Neural progenitor cell (in vitro differentiated cells): Measurements from ENCODE around the gene COIL. TPM values are rescaled to one million over a fixed set of nuclear protein-coding genes. Genes with fewer than 3 reads are reported as not detected.

Experiments used
- DNase-seq: peaks from one replicate; pipeline ENCODE4 v3.0.0-alpha.2; 2016; ENCODE audit warnings: low spot score
- H2AFZ ChIP-seq: fragments of 200-600 bp; sonication (generic); replicated peaks from 2 replicates; pipeline ENCODE4 v1.6.1; 2016; ENCODE audit warnings: antibody characterized with exemption
- H3F3A ChIP-seq: fragments of 200-600 bp; sonication (generic); 2 replicates; pipeline ENCODE4 v1.6.1; 2016; ENCODE audit warnings: antibody characterized with exemption, low read depth
- H3K27ac ChIP-seq: fragments of 200-600 bp; sonication (generic); 2 replicates; pipeline ENCODE4 v1.5.1; 2016; ENCODE audit warnings: mild to moderate bottlenecking
- H3K27me3 ChIP-seq: fragments of 200-600 bp; sonication (generic); 2 replicates; pipeline ENCODE4 v1.6.1; 2016; ENCODE audit warnings: mild to moderate bottlenecking, moderate library complexity
- H3K36me3 ChIP-seq: fragments of 200-600 bp; sonication (generic); 2 replicates; pipeline ENCODE4 v1.5.1; 2016
- H3K4me1 ChIP-seq: fragments of 200-600 bp; sonication (generic); 2 replicates; pipeline ENCODE4 v1.6.1; 2016; ENCODE audit warnings: mixed run types
- H3K4me2 ChIP-seq: fragments of 200-600 bp; sonication (generic); 2 replicates; pipeline ENCODE4 v1.6.1; 2016
- H3K4me3 ChIP-seq: fragments of 200-600 bp; sonication (generic); 2 replicates; pipeline ENCODE4 v1.5.1; 2016
- H3K79me2 ChIP-seq: fragments of 200-600 bp; sonication (generic); 2 replicates; pipeline ENCODE4 v1.6.1; 2016; ENCODE audit warnings: low read depth
- H3K9ac ChIP-seq: fragments of 200-600 bp; sonication (generic); 2 replicates; pipeline ENCODE4 v1.6.1; 2016
- H3K9me3 ChIP-seq: fragments of 200-600 bp; sonication (generic); 2 replicates; pipeline ENCODE4 v1.5.1; 2016; ENCODE audit warnings: low read depth
- H4K20me1 ChIP-seq: fragments of 200-600 bp; sonication (generic); 2 replicates; pipeline ENCODE4 v1.6.1; 2016; ENCODE audit warnings: low read depth
- H3K27ac Mint-ChIP-seq: 3 replicates; pipeline ENCODE4 v1.8.0; 2021; ENCODE audit warnings: mixed read lengths
- H3K27me3 Mint-ChIP-seq: 2 replicates; pipeline ENCODE4 v1.8.0; 2022; ENCODE audit warnings: low read depth, mild to moderate bottlenecking, inconsistent platforms, moderate library complexity, mixed read lengths; ENCODE audit not compliant: insufficient read depth
- H3K36me3 Mint-ChIP-seq: 3 replicates; pipeline ENCODE4 v1.8.0; 2021; ENCODE audit warnings: mixed read lengths
- H3K4me1 Mint-ChIP-seq: 3 replicates; pipeline ENCODE4 v1.8.0; 2021; ENCODE audit warnings: mixed read lengths
- H3K4me3 Mint-ChIP-seq: 3 replicates; pipeline ENCODE4 v1.8.0; 2021; ENCODE audit warnings: mild to moderate bottlenecking, moderate library complexity, mixed read lengths
- H3K9me3 Mint-ChIP-seq: 3 replicates; pipeline ENCODE4 v1.8.0; 2020; ENCODE audit warnings: mixed read lengths
- EZH2 ChIP-seq: fragments of 200-600 bp; sonication (generic); IDR thresholded peaks from 2 replicates; pipeline ENCODE4 v1.6.1; 2017; ENCODE audit warnings: antibody characterized with exemption, mild to moderate bottlenecking, moderate library complexity
- EZH2phosphoT487 ChIP-seq: fragments of 200-600 bp; sonication (generic); IDR thresholded peaks from 2 replicates; pipeline ENCODE4 v1.6.1; 2017; ENCODE audit warnings: antibody characterized with exemption
- total RNA-seq: library from RNA; depleted of rRNA; stranded (reverse); fragments of >200 nt; gene quantifications from 2 replicates; pipeline ENCODE4 v1.2.3, GENCODE V29; 2015; ENCODE audit warnings: low replicate concordance
- TF ChIP-seq, protein P1 (sequence below): fragments of 200-600 bp; sonication (generic); IDR thresholded peaks from 2 replicates; pipeline ENCODE4 v1.5.1; 2017; ENCODE audit warnings: antibody characterized with exemption, mild to moderate bottlenecking

Gene COIL
- total RNA-seq, 1 donor from 2014 or later = 40.0 TPM

- no peaks in the 10 kb centered on the region for H3K9me3 ChIP-seq
- no peak overlapping the region for H3K27ac Mint-ChIP-seq
- H3K9me3 Mint-ChIP-seq = no peaks in the 10 kb centered on the region
- H3K4me2 ChIP-seq = no peak overlapping the region
- no peak overlapping the region for H2AFZ ChIP-seq
- H3F3A ChIP-seq = peaks cover 9% of the 10 kb centered on the region
- H3K27ac ChIP-seq = no peak overlapping the region
- TF ChIP-seq EZH2 (no peak), EZH2phosphoT487 (no peak)
- TF ChIP-seq, protein P1, sequence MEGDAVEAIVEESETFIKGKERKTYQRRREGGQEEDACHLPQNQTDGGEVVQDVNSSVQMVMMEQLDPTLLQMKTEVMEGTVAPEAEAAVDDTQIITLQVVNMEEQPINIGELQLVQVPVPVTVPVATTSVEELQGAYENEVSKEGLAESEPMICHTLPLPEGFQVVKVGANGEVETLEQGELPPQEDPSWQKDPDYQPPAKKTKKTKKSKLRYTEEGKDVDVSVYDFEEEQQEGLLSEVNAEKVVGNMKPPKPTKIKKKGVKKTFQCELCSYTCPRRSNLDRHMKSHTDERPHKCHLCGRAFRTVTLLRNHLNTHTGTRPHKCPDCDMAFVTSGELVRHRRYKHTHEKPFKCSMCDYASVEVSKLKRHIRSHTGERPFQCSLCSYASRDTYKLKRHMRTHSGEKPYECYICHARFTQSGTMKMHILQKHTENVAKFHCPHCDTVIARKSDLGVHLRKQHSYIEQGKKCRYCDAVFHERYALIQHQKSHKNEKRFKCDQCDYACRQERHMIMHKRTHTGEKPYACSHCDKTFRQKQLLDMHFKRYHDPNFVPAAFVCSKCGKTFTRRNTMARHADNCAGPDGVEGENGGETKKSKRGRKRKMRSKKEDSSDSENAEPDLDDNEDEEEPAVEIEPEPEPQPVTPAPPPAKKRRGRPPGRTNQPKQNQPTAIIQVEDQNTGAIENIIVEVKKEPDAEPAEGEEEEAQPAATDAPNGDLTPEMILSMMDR = no peak
- peaks cover 6% of the 10 kb centered on the region for H3K36me3 Mint-ChIP-seq
- no peak overlapping the region for H3K4me3 ChIP-seq
- no peak overlapping the region for H3K9ac ChIP-seq
- H3K27me3 Mint-ChIP-seq = peaks cover 4% of the 10 kb centered on the region
- H3K27me3 ChIP-seq = no peaks in the 10 kb centered on the region
- H3K4me1 Mint-ChIP-seq = peaks cover 17% of the 10 kb centered on the region
- H3K4me3 Mint-ChIP-seq = no peak overlapping the region
- H3K36me3 ChIP-seq = no peaks in the 10 kb centered on the region
- peaks cover 10% of the 10 kb centered on the region for H3K4me1 ChIP-seq
- H3K79me2 ChIP-seq = peaks cover 76% of the 10 kb centered on the region
- no peak for DNase-seq
- H4K20me1 ChIP-seq = peaks cover under 1% of the 10 kb centered on the region
These were observed 3.9 kb downstream of the COIL start for GRCh38 chr17:56956992-56957391.

DNA sequence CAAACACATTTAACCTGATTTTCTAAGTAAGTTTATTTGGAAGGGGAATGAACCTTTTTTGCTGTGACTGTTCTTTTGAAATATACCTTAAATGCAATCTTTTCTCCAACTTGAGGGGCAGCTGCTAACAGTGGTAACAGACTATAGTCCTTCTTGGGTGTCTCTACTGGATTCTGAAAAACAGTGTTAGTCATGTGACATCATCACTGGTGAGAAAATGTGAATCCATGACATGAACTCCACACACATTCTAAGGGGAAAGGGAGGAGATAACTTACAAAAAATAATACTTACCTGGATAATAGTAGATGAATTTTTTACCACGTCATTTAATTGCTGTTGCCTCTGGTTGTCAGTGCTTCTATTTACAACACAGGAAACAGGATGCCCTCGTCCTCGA is 11.3 kb downstream of the COIL start:
- peaks cover 11% of the 10 kb centered on the region for H4K20me1 ChIP-seq
- H3K4me1 ChIP-seq = no peaks in the 10 kb centered on the region
- H3K4me3 ChIP-seq = no peak overlapping the region
- no peak overlapping the region for H3K27ac Mint-ChIP-seq
- H3K9ac ChIP-seq = no peak overlapping the region
- H3K9me3 Mint-ChIP-seq = no peaks in the 10 kb centered on the region
- no peak overlapping the region for H3K4me3 Mint-ChIP-seq
- H3K36me3 Mint-ChIP-seq = peaks cover 37% of the 10 kb centered on the region
- no peak overlapping the region for H2AFZ ChIP-seq
- H3K36me3 ChIP-seq = peaks cover 20% of the 10 kb centered on the region
- H3K4me1 Mint-ChIP-seq = no peaks in the 10 kb centered on the region
- H3K9me3 ChIP-seq = no peaks in the 10 kb centered on the region
- no peak for DNase-seq
- H3K27me3 Mint-ChIP-seq = peaks cover 2% of the 10 kb centered on the region
- no peaks in the 10 kb centered on the region for H3K27me3 ChIP-seq
- no peak overlapping the region for H3K4me2 ChIP-seq
- H3F3A ChIP-seq = no peaks in the 10 kb centered on the region
- peaks cover 33% of the 10 kb centered on the region for H3K79me2 ChIP-seq
- no peak for TF ChIP-seq EZH2phosphoT487
- no peak for TF ChIP-seq EZH2
- TF ChIP-seq, protein P1 = no peak
- no peak overlapping the region for H3K27ac ChIP-seq

- H3K9me3 Mint-ChIP-seq = no peaks in the 10 kb centered on the region
- Histone ChIP-seq H2AFZ (no peak overlapping the region), H3K9ac (no peak overlapping the region), H3K79me2 (peaks cover 22% of the 10 kb centered on the region), H3K36me3 (peaks cover 20% of the 10 kb centered on the region), H3K4me3 (no peak overlapping the region), H3K27ac (no peak overlapping the region), H3K27me3 (no peaks in the 10 kb centered on the region), H3K4me1 (no peaks in the 10 kb centered on the region), H3K4me2 (no peak overlapping the region), H3F3A (no peaks in the 10 kb centered on the region), H3K9me3 (no peaks in the 10 kb centered on the region), H4K20me1 (peaks cover 11% of the 10 kb centered on the region)
- peaks cover 35% of the 10 kb centered on the region for H3K36me3 Mint-ChIP-seq
- peaks cover 2% of the 10 kb centered on the region for H3K27me3 Mint-ChIP-seq
- no peak for TF ChIP-seq EZH2
- H3K4me1 Mint-ChIP-seq = no peaks in the 10 kb centered on the region
- no peak for DNase-seq
- H3K27ac Mint-ChIP-seq = no peak overlapping the region
- no peak overlapping the region for H3K4me3 Mint-ChIP-seq
These were observed 12.4 kb downstream of the COIL start for GRCh38 chr17:56948491-56948890.

GRCh38 chr17:56947741-56948140 is 13.1 kb downstream of the COIL start:
- Mint-ChIP-seq H3K4me3 (no peak overlapping the region), H3K4me1 (no peaks in the 10 kb centered on the region)
- peaks cover 11% of the 10 kb centered on the region for H4K20me1 ChIP-seq

More at GRCh38 chr17:56947741-56948140, 13.1 kb downstream of the COIL start:
- Histone ChIP-seq H3F3A (no peaks in the 10 kb centered on the region), H3K4me2 (no peak overlapping the region), H3K4me1 (no peaks in the 10 kb centered on the region), H3K4me3 (no peak overlapping the region), H3K27ac (no peak overlapping the region), H3K9me3 (no peaks in the 10 kb centered on the region), H2AFZ (no peak overlapping the region), H3K36me3 (peaks cover 25% of the 10 kb centered on the region), H3K9ac (no peak overlapping the region), H3K79me2 (peaks cover 18% of the 10 kb centered on the region), H3K27me3 (no peaks in the 10 kb centered on the region)
- no peak for DNase-seq
- no peaks in the 10 kb centered on the region for H3K9me3 Mint-ChIP-seq
- H3K27ac Mint-ChIP-seq = no peak overlapping the region
- H3K27me3 Mint-ChIP-seq = peaks cover 2% of the 10 kb centered on the region
- no peak for TF ChIP-seq EZH2phosphoT487
- TF ChIP-seq, protein P1 = no peak
- TF ChIP-seq EZH2 = no peak
- peaks cover 34% of the 10 kb centered on the region for H3K36me3 Mint-ChIP-seq
